HCT116 (cell line): ENCODE results near the gene PTGER4. TPM values are rescaled to one million over a fixed set of nuclear protein-coding genes. Genes with fewer than 3 reads are reported as not detected.

Experiments used
- ATAC-seq: fragments of 200-7000 bp; cut with Tn5 transposase; 2 replicates; pipeline ENCODE4 v1.9.1; 2020; ENCODE audit warnings: mild to moderate bottlenecking, moderate library complexity
- Bru-seq: library from RNA; stranded (reverse); fragments of 400-500 nt; gene quantifications from one replicate; lab custom pipeline; 2021; lab: Mats Ljungman, UMichigan
- BruChase-seq, 2 experiments: library from RNA; stranded (reverse); fragments of 400-500 nt; gene quantifications; one replicate each; lab custom pipeline; 2021; lab: Mats Ljungman, UMichigan
- BruUV-seq: library from RNA; stranded (reverse); fragments of 400-500 nt; replicated peaks from 2 replicates; lab custom pipeline; 2021; lab: Mats Ljungman, UMichigan
- CTCF ChIA-PET: fragments of 300-600 bp; sonication (Branson Sonifier 250); formaldehyde crosslinking; loops from one replicate; lab custom pipeline; 2021; ENCODE audit warnings: antibody characterized with exemption; lab: Charles Lee
- POLR2A ChIA-PET: fragments of 300-600, 350-600 bp; sonication (Branson Sonifier 250); formaldehyde crosslinking; loops from one replicate; lab custom pipeline; 2021; ENCODE audit warnings: antibody characterized with exemption; lab: Charles Lee
- RAD21 ChIA-PET, 2 experiments: fragments of 300-600 bp; sonication (Branson Sonifier 250); formaldehyde crosslinking; loops; one replicate each; lab custom pipeline; 2023; ENCODE audit warnings: low total read pairs in 2 of 2; ENCODE audit not compliant: uncharacterized antibody in 2 of 2, unreplicated experiment in 2 of 2, low non-redundant PET in 1 of 2; lab: Charles Lee
- DNase-seq: peaks from one replicate; pipeline ENCODE4 v3.0.0-alpha.2; 2010; ENCODE audit warnings: low read depth, low spot score
- H2AFZ ChIP-seq: fragments of 200-600 bp; shearing (Covaris generic), sonication (generic); 2 replicates; pipeline ENCODE4 v1.6.1; 2017; ENCODE audit warnings: low read depth, mixed run types, mixed read lengths, antibody characterized with exemption, low read length; ENCODE audit not compliant: poor library complexity, severe bottlenecking
- H3K27ac ChIP-seq: 2 replicates; pipeline ENCODE4 v1.5.1; 2012; ENCODE audit warnings: low read depth, low read length
- H3K27me3 ChIP-seq: fragments of 200-600 bp; sonication (generic); 2 replicates; pipeline ENCODE4 v1.6.1; 2016; ENCODE audit warnings: mixed run types, low read length, mixed read lengths; ENCODE audit not compliant: insufficient read depth
- H3K36me3 ChIP-seq, 2 experiments: fragments of 200-500 bp in 1 of 2; fragments of 200-600 bp in 1 of 2; sonication (Bioruptor generic) in 1 of 2; sonication (generic) in 1 of 2; 2 replicates each; pipeline versions ENCODE4 v1.5.1 to v1.6.1; 2014 to 2016; ENCODE audit warnings: low read length in 2 of 2, inconsistent platforms in 1 of 2, mixed read lengths in 1 of 2, mixed run types in 1 of 2; ENCODE audit not compliant: insufficient read depth in 2 of 2, control insufficient read depth in 1 of 2
- H3K4me1 ChIP-seq, 2 experiments: fragments of 200-600 bp in 1 of 2; sonication (generic) in 1 of 2; 2 replicates each; pipeline versions ENCODE4 v1.5.1 to v1.6.1; 2012 to 2017; ENCODE audit warnings: low read length in 2 of 2, inconsistent platforms in 1 of 2, mild to moderate bottlenecking in 1 of 2, mixed read lengths in 1 of 2, mixed run types in 1 of 2, moderate library complexity in 1 of 2; ENCODE audit not compliant: insufficient read depth in 2 of 2, control insufficient read depth in 1 of 2
- H3K4me2 ChIP-seq: fragments of 200-600 bp; sonication (generic); 2 replicates; pipeline ENCODE4 v1.6.1; 2017; ENCODE audit warnings: mixed run types, low read length, mixed read lengths
- H3K4me3 ChIP-seq, 2 experiments: fragments of 200-600 bp in 1 of 2; sonication (generic) in 1 of 2; replicated peaks in 1 of 2; 2 replicates each; pipeline ENCODE4 v1.5.1; 2011 to 2016; ENCODE audit warnings: low read length in 2 of 2, control low read depth in 1 of 2, low read depth in 1 of 2, mild to moderate bottlenecking in 1 of 2, mixed read lengths in 1 of 2, mixed run types in 1 of 2
- H3K79me2 ChIP-seq: fragments of 200-600 bp; sonication (generic); 2 replicates; pipeline ENCODE4 v1.6.1; 2017; ENCODE audit warnings: mild to moderate bottlenecking, mixed run types, low read length, moderate library complexity, mixed read lengths; ENCODE audit not compliant: insufficient read depth
- H3K9ac ChIP-seq: fragments of 200-600 bp; sonication (generic); 2 replicates; pipeline ENCODE4 v1.6.1; 2016; ENCODE audit warnings: low read length, mixed read lengths
- H3K9me2 ChIP-seq: fragments of 200-600 bp; sonication (generic), shearing (Covaris generic); 2 replicates; pipeline ENCODE4 v1.6.1; 2017; ENCODE audit warnings: mixed run types, mild to moderate bottlenecking, moderate library complexity; ENCODE audit not compliant: insufficient read depth
- H3K9me3 ChIP-seq, 2 experiments: fragments of 200-500 bp in 1 of 2; fragments of 200-600 bp in 1 of 2; sonication (Bioruptor generic) in 1 of 2; sonication (generic) in 1 of 2; 2 replicates each; pipeline ENCODE4 v1.6.1; 2014 to 2017; ENCODE audit warnings: low read length in 2 of 2, mixed read lengths in 2 of 2, inconsistent platforms in 1 of 2, low read depth in 1 of 2, mild to moderate bottlenecking in 1 of 2, mixed run types in 1 of 2, moderate library complexity in 1 of 2; ENCODE audit not compliant: control insufficient read depth in 1 of 2, insufficient read depth in 1 of 2
- H4K20me1 ChIP-seq: fragments of 200-600 bp; sonication (generic), shearing (Covaris generic); 2 replicates; pipeline ENCODE4 v1.6.1; 2017; ENCODE audit warnings: mixed run types, mild to moderate bottlenecking, moderate library complexity; ENCODE audit not compliant: insufficient read depth
- CBX3 ChIP-seq: IDR thresholded peaks from 2 replicates; pipeline ENCODE4 v1.6.1; 2012; ENCODE audit warnings: low read depth
- ELF1 ChIP-seq: IDR thresholded peaks from 2 replicates; pipeline ENCODE4 v1.6.1; 2012; ENCODE audit warnings: low read depth, borderline replicate concordance
- JUND ChIP-seq: IDR thresholded peaks from 2 replicates; pipeline ENCODE4 v1.6.1; 2012
- POLR2A ChIP-seq: IDR thresholded peaks from 2 replicates; pipeline ENCODE4 v1.7.0; 2011; ENCODE audit warnings: borderline replicate concordance; ENCODE audit not compliant: insufficient read depth, insufficient read length; ENCODE audit errors: extremely low read depth
- POLR2AphosphoS5 ChIP-seq: IDR thresholded peaks from 2 replicates; pipeline ENCODE4 v1.6.1; 2011; ENCODE audit warnings: mild to moderate bottlenecking, low read depth, low read length, moderate library complexity
- SIN3A ChIP-seq: IDR thresholded peaks from 2 replicates; pipeline ENCODE4 v1.6.1; 2012; ENCODE audit warnings: low read depth
- SP1 ChIP-seq: IDR thresholded peaks from 2 replicates; pipeline ENCODE4 v1.6.1; 2012; ENCODE audit warnings: low read depth
- SRF ChIP-seq: IDR thresholded peaks from 2 replicates; pipeline ENCODE4 v1.6.1; 2012; ENCODE audit warnings: low read depth
- TCF7L2 ChIP-seq: IDR thresholded peaks from 2 replicates; pipeline ENCODE4 v1.7.0; 2011; ENCODE audit warnings: borderline replicate concordance, inconsistent platforms; ENCODE audit not compliant: insufficient read depth, insufficient read length; ENCODE audit errors: extremely low read depth
- ZFX ChIP-seq: fragments of 450-650 bp; IDR thresholded peaks from 2 replicates; pipeline ENCODE4 v1.6.1; 2017
- intact Hi-C: fragments of 100-400 bp; cut with micrococcal nuclease; formaldehyde crosslinking; loops from 2 replicates; pipeline ENCODE4 v1.10.0; 2022
- long read RNA-seq: library from polyadenylated mRNA; unstranded; transcript quantifications from one replicate; pipeline ENCODE4 v2.0.0, GENCODE V29; 2021; ENCODE audit not compliant: unreplicated experiment
- polyA plus RNA-seq: library from polyadenylated mRNA; unstranded; fragments of >200 nt; gene quantifications from 2 replicates; pipeline ENCODE4 v1.2.1, GENCODE V29; 2012; ENCODE audit warnings: missing spikeins
- total RNA-seq: library from RNA; stranded (reverse); gene quantifications from one replicate; pipeline ENCODE4 v1.2.1, GENCODE V29; 2021; ENCODE audit not compliant: unreplicated experiment
- TF ChIP-seq, protein P1 (sequence below), 3 experiments: fragments of 200-600 bp in 1 of 3; sonication (generic) in 1 of 3; IDR thresholded peaks in 2 of 3; conservative IDR thresholded peaks in 1 of 3; 2 replicates each; pipeline ENCODE4 v1.5.1; 2012 to 2017; ENCODE audit warnings: low read depth in 2 of 3, low read length in 2 of 3, antibody characterized with exemption in 1 of 3, borderline replicate concordance in 1 of 3, control low read depth in 1 of 3, mild to moderate bottlenecking in 1 of 3, mixed read lengths in 1 of 3, mixed run types in 1 of 3, moderate library complexity in 1 of 3; ENCODE audit not compliant: insufficient read depth in 1 of 3
- TF ChIP-seq, protein P2 (sequence below): IDR thresholded peaks from 2 replicates; pipeline ENCODE4 v1.6.1; 2012
- TF ChIP-seq, protein P3 (sequence below): IDR thresholded peaks from 2 replicates; pipeline ENCODE4 v1.6.1; 2012
- TF ChIP-seq, protein P4 (sequence below): IDR thresholded peaks from 2 replicates; pipeline ENCODE4 v1.6.1; 2011; ENCODE audit warnings: mild to moderate bottlenecking, low read length, moderate library complexity; ENCODE audit not compliant: insufficient replicate concordance; ENCODE audit errors: extremely low read depth

The PTGER4 gene
- 3.0 TPM for total RNA-seq
- 2.0 and 4.0 TPM in 2 replicates for polyA plus RNA-seq
- percentile 44 among the genes with signal in this experiment for Bru-seq, nascent RNA
- percentile 29 among the genes with signal in this experiment for BruChase-seq, experiment 1, labeled RNA remaining after a 6-hour chase
- BruChase-seq, experiment 2, labeled RNA remaining after a 2-hour chase = percentile 38 among the genes with signal in this experiment
- long read RNA-seq, transcript PTGER4-201 (3 exons, 3,848 nt) = major isoform, 7 of 10 reads
- long read RNA-seq, partial matches to known transcripts = 0 of 10 reads
- long read RNA-seq, other reads (novel, unspliced or antisense) = 3 of 10 reads

DNA sequence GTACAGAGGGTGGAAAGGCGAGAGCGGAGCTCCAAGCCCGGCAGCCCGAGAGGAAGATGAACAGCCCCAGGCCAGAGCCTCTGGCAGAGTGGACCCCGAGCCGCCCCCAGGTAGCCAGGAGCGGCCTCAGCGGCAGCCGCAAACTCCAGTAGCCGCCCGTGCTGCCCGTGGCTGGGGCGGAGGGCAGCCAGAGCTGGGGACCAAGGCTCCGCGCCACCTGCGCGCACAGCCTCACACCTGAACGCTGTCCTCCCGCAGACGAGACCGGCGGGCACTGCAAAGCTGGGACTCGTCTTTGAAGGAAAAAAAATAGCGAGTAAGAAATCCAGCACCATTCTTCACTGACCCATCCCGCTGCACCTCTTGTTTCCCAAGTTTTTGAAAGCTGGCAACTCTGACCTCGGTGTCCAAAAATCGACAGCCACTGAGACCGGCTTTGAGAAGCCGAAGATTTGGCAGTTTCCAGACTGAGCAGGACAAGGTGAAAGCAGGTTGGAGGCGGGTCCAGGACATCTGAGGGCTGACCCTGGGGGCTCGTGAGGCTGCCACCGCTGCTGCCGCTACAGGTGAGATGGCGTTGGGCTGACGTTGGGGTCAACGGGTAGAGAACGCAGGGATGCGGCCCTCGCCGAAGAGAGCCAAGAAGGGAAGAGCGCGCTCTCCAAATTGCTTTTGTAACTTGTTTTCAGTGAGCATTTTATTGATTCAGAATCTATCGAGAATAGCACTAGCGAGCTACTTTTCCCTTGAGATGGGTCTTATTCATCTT is at the start of gene PTGER4:
Gene PTGER4, plus strand, starts transcription at position 3 of the 769 bp plus-strand sequence. CDS start 1,079 bp downstream, outside the sequence.
- Histone ChIP-seq H3K4me2 (peak within 1 kb of the TSS; percentile 73), H3K4me3 (peak within 1 kb of the TSS; percentile 60 to 70), H3K79me2 (no peaks in the 10 kb centered on the region), H3K4me1 (peaks cover 19 to 33% of the 10 kb centered on the region in 2 experiments), H3K27me3 (no peaks in the 10 kb centered on the region), H3K9me2 (no peaks in the 10 kb centered on the region), H4K20me1 (no peaks in the 10 kb centered on the region), H3K9ac (peak within 1 kb of the TSS; percentile 66), H3K36me3 (no peaks in the 10 kb centered on the region), H3K9me3 (no peaks in the 10 kb centered on the region), H3K27ac (peak within 1 kb of the TSS; percentile 92), H2AFZ (peak within 1 kb of the TSS; percentile 83)
- ChIA-PET CTCF (interaction anchor here (0.6 to 1.0 kb wide), 3 partner anchors 392 to 1193 kb away, joined by 3 to 5 read pairs (median 3); no protein-coding TSS in a partner anchor), POLR2A (interaction anchor here (0.6 to 1.2 kb wide), 6 partner anchors 600 to 1092 kb away, joined by 3 to 6 read pairs (median 4); no protein-coding TSS in a partner anchor), RAD21 (interaction anchor here in 1 of 2 experiments (0.5 to 0.6 kb wide), 3 partner anchors 64 to 1138 kb away, joined by 3 to 6 read pairs (median 4); no protein-coding TSS in a partner anchor)
- no peak for DNase-seq
- BruUV-seq = TSS peak; percentile 65
- TF ChIP-seq ZFX (no peak), POLR2AphosphoS5 (peak; percentile 70), SIN3A (no peak), JUND (no peak)
- ATAC-seq = peak; percentile 45
- intact Hi-C loops = no loop called here

DNA sequence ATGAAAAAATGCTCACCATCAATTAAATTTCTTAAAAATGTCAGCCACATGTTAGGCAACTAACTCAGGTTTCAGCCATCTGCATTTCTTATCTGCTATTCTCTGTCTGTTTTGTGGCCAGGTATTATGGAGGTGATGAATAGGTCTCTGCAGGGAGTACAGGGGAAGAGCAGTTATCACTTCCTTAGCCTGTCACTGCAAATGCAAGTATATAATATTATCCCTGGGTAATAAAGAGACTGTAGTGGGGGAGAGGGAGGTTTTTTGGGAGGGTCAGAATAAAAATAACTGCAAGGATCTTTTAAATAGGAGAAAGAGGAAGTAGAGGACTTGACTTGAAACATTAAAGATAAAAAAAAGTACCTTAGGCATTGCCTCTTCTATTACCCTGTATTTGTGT is 49.6 kb upstream of the PTGER4 start:
- CTCF ChIA-PET = no interaction called here
- no peaks in the 10 kb centered on the region for H3K9me3 ChIP-seq
- no peak overlapping the region for H3K4me3 ChIP-seq
- BruUV-seq = no TSS peak
- H4K20me1 ChIP-seq = no peaks in the 10 kb centered on the region
- H3K27ac ChIP-seq = no peak overlapping the region
- no peak overlapping the region for H3K9ac ChIP-seq
- no peak for ATAC-seq
- no peaks in the 10 kb centered on the region for H3K36me3 ChIP-seq
- RAD21 ChIA-PET = no interaction called here
- no peak overlapping the region for H3K4me2 ChIP-seq
- DNase-seq = no peak
- no peaks in the 10 kb centered on the region for H3K9me2 ChIP-seq
- no peak overlapping the region for H2AFZ ChIP-seq
- no peaks in the 10 kb centered on the region for H3K4me1 ChIP-seq
- intact Hi-C loops = no loop called here
- POLR2A ChIA-PET = no interaction called here
- no peaks in the 10 kb centered on the region for H3K27me3 ChIP-seq
- no peaks in the 10 kb centered on the region for H3K79me2 ChIP-seq
- TF ChIP-seq ELF1 = no peak
- TF ChIP-seq, protein P1, sequence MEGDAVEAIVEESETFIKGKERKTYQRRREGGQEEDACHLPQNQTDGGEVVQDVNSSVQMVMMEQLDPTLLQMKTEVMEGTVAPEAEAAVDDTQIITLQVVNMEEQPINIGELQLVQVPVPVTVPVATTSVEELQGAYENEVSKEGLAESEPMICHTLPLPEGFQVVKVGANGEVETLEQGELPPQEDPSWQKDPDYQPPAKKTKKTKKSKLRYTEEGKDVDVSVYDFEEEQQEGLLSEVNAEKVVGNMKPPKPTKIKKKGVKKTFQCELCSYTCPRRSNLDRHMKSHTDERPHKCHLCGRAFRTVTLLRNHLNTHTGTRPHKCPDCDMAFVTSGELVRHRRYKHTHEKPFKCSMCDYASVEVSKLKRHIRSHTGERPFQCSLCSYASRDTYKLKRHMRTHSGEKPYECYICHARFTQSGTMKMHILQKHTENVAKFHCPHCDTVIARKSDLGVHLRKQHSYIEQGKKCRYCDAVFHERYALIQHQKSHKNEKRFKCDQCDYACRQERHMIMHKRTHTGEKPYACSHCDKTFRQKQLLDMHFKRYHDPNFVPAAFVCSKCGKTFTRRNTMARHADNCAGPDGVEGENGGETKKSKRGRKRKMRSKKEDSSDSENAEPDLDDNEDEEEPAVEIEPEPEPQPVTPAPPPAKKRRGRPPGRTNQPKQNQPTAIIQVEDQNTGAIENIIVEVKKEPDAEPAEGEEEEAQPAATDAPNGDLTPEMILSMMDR (IDR thresholded peaks at IDR 0.05 in 2 of 3, conservative IDR thresholded peaks at IDR 0.05 in 1 of 3; ENCODE audit: borderline replicate concordance in 1 of 3, insufficient read depth in 1 of 3, low read depth in 2 of 3, low read length in 2 of 3) = no peak
- TF ChIP-seq POLR2A = no peak
- no peak for TF ChIP-seq TCF7L2
- TF ChIP-seq SP1 = no peak
- TF ChIP-seq, protein P2, sequence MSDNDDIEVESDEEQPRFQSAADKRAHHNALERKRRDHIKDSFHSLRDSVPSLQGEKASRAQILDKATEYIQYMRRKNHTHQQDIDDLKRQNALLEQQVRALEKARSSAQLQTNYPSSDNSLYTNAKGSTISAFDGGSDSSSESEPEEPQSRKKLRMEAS = no peak
- TF ChIP-seq, protein P3, sequence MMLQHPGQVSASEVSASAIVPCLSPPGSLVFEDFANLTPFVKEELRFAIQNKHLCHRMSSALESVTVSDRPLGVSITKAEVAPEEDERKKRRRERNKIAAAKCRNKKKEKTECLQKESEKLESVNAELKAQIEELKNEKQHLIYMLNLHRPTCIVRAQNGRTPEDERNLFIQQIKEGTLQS = no peak
- TF ChIP-seq CBX3 = no peak
- TF ChIP-seq, protein P4, sequence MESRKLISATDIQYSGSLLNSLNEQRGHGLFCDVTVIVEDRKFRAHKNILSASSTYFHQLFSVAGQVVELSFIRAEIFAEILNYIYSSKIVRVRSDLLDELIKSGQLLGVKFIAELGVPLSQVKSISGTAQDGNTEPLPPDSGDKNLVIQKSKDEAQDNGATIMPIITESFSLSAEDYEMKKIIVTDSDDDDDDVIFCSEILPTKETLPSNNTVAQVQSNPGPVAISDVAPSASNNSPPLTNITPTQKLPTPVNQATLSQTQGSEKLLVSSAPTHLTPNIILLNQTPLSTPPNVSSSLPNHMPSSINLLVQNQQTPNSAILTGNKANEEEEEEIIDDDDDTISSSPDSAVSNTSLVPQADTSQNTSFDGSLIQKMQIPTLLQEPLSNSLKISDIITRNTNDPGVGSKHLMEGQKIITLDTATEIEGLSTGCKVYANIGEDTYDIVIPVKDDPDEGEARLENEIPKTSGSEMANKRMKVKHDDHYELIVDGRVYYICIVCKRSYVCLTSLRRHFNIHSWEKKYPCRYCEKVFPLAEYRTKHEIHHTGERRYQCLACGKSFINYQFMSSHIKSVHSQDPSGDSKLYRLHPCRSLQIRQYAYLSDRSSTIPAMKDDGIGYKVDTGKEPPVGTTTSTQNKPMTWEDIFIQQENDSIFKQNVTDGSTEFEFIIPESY = no peak
- TF ChIP-seq SRF = no peak
